MCF 10A (cell line): ENCODE data around the gene BIN1. TPM values are rescaled to one million over a fixed set of nuclear protein-coding genes. Genes with fewer than 3 reads are reported as not detected.

Source experiments
- BruUV-seq: library from RNA; stranded (reverse); fragments of 400-500 nt; replicated peaks from 2 replicates; lab custom pipeline; 2021; lab: Mats Ljungman, UMichigan
- CTCF ChIA-PET: fragments of 300-600 bp; sonication (Branson Sonifier 250); formaldehyde crosslinking; extraction: SDS; loops from one replicate; lab custom pipeline; 2021; ENCODE audit warnings: antibody characterized with exemption, inconsistent platforms; lab: Yijun Ruan, JAX
- POLR2A ChIA-PET: fragments of 300-600, 350-650 bp; sonication (Branson Sonifier 250); formaldehyde crosslinking; extraction: SDS; loops from one replicate; lab custom pipeline; 2020; ENCODE audit warnings: antibody characterized with exemption, inconsistent platforms; lab: Yijun Ruan, JAX
- DNase-seq: peaks from one replicate; pipeline ENCODE4 v3.0.0-alpha.2; 2018; ENCODE audit not compliant: unreplicated experiment
- H3K27ac Mint-ChIP-seq: one replicate; pipeline ENCODE4 v1.8.0; 2022; ENCODE audit warnings: mild to moderate bottlenecking, low read depth, mixed read lengths; ENCODE audit not compliant: unreplicated experiment
- H3K27me3 Mint-ChIP-seq: one replicate; pipeline ENCODE4 v1.8.0; 2022; ENCODE audit warnings: mixed read lengths; ENCODE audit not compliant: insufficient read depth, unreplicated experiment
- H3K36me3 Mint-ChIP-seq: one replicate; pipeline ENCODE4 v1.8.0; 2022; ENCODE audit warnings: mild to moderate bottlenecking, moderate library complexity, mixed read lengths; ENCODE audit not compliant: insufficient read depth, unreplicated experiment
- H3K4me1 Mint-ChIP-seq: one replicate; pipeline ENCODE4 v1.8.0; 2022; ENCODE audit warnings: mixed read lengths; ENCODE audit not compliant: insufficient read depth, unreplicated experiment
- H3K4me3 Mint-ChIP-seq: one replicate; pipeline ENCODE4 v1.8.0; 2022; ENCODE audit warnings: mild to moderate bottlenecking, moderate library complexity, mixed read lengths; ENCODE audit not compliant: unreplicated experiment
- H3K9me3 Mint-ChIP-seq: one replicate; pipeline ENCODE4 v1.8.0; 2022; ENCODE audit warnings: mixed read lengths; ENCODE audit not compliant: unreplicated experiment
- intact Hi-C: fragments of 100-400 bp; cut with micrococcal nuclease; formaldehyde crosslinking; loops from 2 replicates; pipeline ENCODE4 v1.14.1; 2022
- total RNA-seq: library from RNA; stranded (reverse); gene quantifications from 2 replicates; pipeline ENCODE4 v1.2.3, GENCODE V29; 2022
- TF ChIP-seq, protein P1 (sequence below): fragments of 200-600 bp; IDR thresholded peaks from one replicate; pipeline ENCODE4 v1.8.0; 2022; ENCODE audit warnings: antibody characterized with exemption, mild to moderate bottlenecking; ENCODE audit not compliant: unreplicated experiment

Gene BIN1
- total RNA-seq, 1 experiment from 2014 or later, result 29.6 TPM

- intact Hi-C loops, result no loop called here
- no peaks in the 10 kb centered on the region for H3K27me3 Mint-ChIP-seq
- no peaks in the 10 kb centered on the region for H3K36me3 Mint-ChIP-seq
- H3K4me1 Mint-ChIP-seq, result no peaks in the 10 kb centered on the region
- POLR2A ChIA-PET, result no interaction called here
- H3K27ac Mint-ChIP-seq, result no peak overlapping the region
- no TSS peak for BruUV-seq
- H3K9me3 Mint-ChIP-seq, result no peaks in the 10 kb centered on the region
- TF ChIP-seq, protein P1, sequence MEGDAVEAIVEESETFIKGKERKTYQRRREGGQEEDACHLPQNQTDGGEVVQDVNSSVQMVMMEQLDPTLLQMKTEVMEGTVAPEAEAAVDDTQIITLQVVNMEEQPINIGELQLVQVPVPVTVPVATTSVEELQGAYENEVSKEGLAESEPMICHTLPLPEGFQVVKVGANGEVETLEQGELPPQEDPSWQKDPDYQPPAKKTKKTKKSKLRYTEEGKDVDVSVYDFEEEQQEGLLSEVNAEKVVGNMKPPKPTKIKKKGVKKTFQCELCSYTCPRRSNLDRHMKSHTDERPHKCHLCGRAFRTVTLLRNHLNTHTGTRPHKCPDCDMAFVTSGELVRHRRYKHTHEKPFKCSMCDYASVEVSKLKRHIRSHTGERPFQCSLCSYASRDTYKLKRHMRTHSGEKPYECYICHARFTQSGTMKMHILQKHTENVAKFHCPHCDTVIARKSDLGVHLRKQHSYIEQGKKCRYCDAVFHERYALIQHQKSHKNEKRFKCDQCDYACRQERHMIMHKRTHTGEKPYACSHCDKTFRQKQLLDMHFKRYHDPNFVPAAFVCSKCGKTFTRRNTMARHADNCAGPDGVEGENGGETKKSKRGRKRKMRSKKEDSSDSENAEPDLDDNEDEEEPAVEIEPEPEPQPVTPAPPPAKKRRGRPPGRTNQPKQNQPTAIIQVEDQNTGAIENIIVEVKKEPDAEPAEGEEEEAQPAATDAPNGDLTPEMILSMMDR, result no peak
- no peak for DNase-seq
- no peak overlapping the region for H3K4me3 Mint-ChIP-seq
- CTCF ChIA-PET, result interaction anchor here (0.6 to 2.6 kb wide), 3 partner anchors 27 to 346 kb away, joined by 3 to 13 read pairs (median 4); no protein-coding TSS in a partner anchor
Measured at GRCh38 chr2:126999106-126999756, 107.7 kb downstream of the BIN1 start.

DNA sequence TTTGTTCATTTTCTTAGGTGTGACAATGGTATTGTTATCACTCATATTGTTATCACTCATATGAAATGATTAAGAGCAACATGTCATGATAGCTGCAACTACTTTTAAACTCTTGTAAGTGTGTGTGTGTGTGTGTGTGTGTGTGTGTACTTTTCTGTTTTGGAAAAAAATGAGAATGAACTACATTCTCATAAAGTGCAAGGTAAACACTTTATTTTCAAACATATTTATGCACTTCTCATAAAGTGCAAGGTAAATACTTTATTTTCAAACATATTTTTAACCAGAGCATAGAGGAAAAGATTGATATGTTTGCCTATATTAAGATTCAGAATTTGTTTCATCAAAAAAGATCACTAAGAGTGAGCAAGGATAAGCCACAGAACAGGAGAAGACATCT lies 108.5 kb downstream of the BIN1 start:
- TF ChIP-seq, protein P1, result no peak
- Mint-ChIP-seq H3K27ac (no peak overlapping the region), H3K27me3 (no peaks in the 10 kb centered on the region), H3K4me3 (no peak overlapping the region), H3K9me3 (no peaks in the 10 kb centered on the region), H3K4me1 (no peaks in the 10 kb centered on the region), H3K36me3 (no peaks in the 10 kb centered on the region)
- CTCF ChIA-PET, result interaction anchor here (0.6 kb wide), 1 partner anchor 345 kb away, joined by 3 read pairs; no protein-coding TSS in a partner anchor
- intact Hi-C loops, result no loop called here
- DNase-seq, result no peak
- POLR2A ChIA-PET, result no interaction called here
- BruUV-seq, result no TSS peak

Other genes with a start within 250 kb of the BIN1 start
- gene TEX51, start 208.3 kb downstream of the BIN1 start, total RNA-seq, result not detected in 2 replicates
- gene CYP27C1, start 113.1 kb upstream of the BIN1 start, total RNA-seq, result 0.25 TPM in 1 of 2 replicates, not detected in the other
- 34.9 and 38.2 TPM in 2 replicates for gene ERCC3, start 187.0 kb upstream of the BIN1 start, total RNA-seq